ENCODE data around the gene TPI1.

GRCh38 chr12:6839482-6840201, 27.7 kb upstream of the TPI1 start:
- TF ChIP-seq POLR2AphosphoS5 (IDR thresholded peaks at IDR 0.05; ENCODE audit: low read depth, low read length) (no peak), SIN3A (IDR thresholded peaks at IDR 0.05; ENCODE audit: borderline replicate concordance, insufficient read depth, low read length) (no peak), REST (IDR thresholded peaks at IDR 0.05; ENCODE audit: insufficient read depth in 1 of 2, low read depth in 2 of 2, low read length in 2 of 2) (no peak), TAF1 (IDR thresholded peaks at IDR 0.05; ENCODE audit: borderline replicate concordance, insufficient read depth, low read length) (no peak), FOXP2 (optimal IDR thresholded peaks at IDR 0.05; ENCODE audit: borderline replicate concordance, extremely low read depth, extremely low read length, insufficient read depth) (no peak)

All from PFSK-1 (cell line).